HL-60 (cell line): ENCODE data around the gene TMOD1.
"Not testable (repeated sequence)": the region's sequence is repeated elsewhere in the genome, so short reads cannot be mapped to it uniquely, and the experiment has no call there.

Experiments
- DNase-seq, 2 experiments: peaks; one replicate each; pipeline ENCODE4 v3.0.0-alpha.2; 2010 to 2020; ENCODE audit warnings: low read depth in 1 of 2, low spot score in 1 of 2
- H3K27ac ChIP-seq: fragments of 250-450 bp; sonication (Bioruptor Pico); replicated peaks from 2 replicates; pipeline ENCODE4 v1.5.1; 2020; ENCODE audit warnings: mild to moderate bottlenecking, moderate library complexity
- H3K27me3 ChIP-seq: fragments of 250-450 bp; sonication (Bioruptor Pico); 2 replicates; pipeline ENCODE4 v1.5.1; 2021; ENCODE audit warnings: mild to moderate bottlenecking, moderate library complexity; ENCODE audit not compliant: insufficient read depth, poor library complexity, severe bottlenecking
- H3K4me3 ChIP-seq: replicated peaks from 2 replicates; pipeline ENCODE4 v1.5.1; 2011; ENCODE audit warnings: mild to moderate bottlenecking, control low read depth, low read length; ENCODE audit not compliant: insufficient read depth
- CTCF ChIP-seq: IDR thresholded peaks from one replicate; pipeline ENCODE4 v1.5.1; 2011; ENCODE audit warnings: low read length, control low read depth, inconsistent platforms; ENCODE audit not compliant: insufficient read depth
- GABPA ChIP-seq: IDR thresholded peaks from 2 replicates; pipeline ENCODE4 v1.6.1; 2012; ENCODE audit warnings: low read depth
- POLR2AphosphoS5 ChIP-seq: IDR thresholded peaks from 2 replicates; pipeline ENCODE4 v1.6.1; 2012; ENCODE audit warnings: low read depth
- REST ChIP-seq: IDR thresholded peaks from 2 replicates; pipeline ENCODE4 v1.6.1; 2012; ENCODE audit warnings: low read depth; ENCODE audit not compliant: insufficient replicate concordance
- SPI1 ChIP-seq: IDR thresholded peaks from 2 replicates; pipeline ENCODE4 v1.6.1; 2012; ENCODE audit warnings: low read depth, mild to moderate bottlenecking, borderline replicate concordance
- long read RNA-seq: library from polyadenylated mRNA; unstranded; transcript quantifications from one replicate; pipeline ENCODE4 v2.0.0, GENCODE V29; 2020

The TMOD1 gene
- long read RNA-seq, partial matches to known transcripts = 0 of 1 reads
- long read RNA-seq, other reads (novel, unspliced or antisense) = 0 of 1 reads

- DNase-seq = peak in 1 of 2 experiments; percentile 38
- no peak within 1 kb of the TSS for H3K27ac ChIP-seq
- TF ChIP-seq CTCF = no peak
- TF ChIP-seq SPI1 = peak; percentile 30; the same call in 1 of the 2 replicates
- peaks cover 32% of the 10 kb centered on the region for H3K27me3 ChIP-seq
- peak within 1 kb of the TSS; percentile 68 for H3K4me3 ChIP-seq
Observed at GRCh38 chr9:97501177-97501971, at the start of gene TMOD1. Gene TMOD1, plus strand, starts transcription at chr9:97501666. Its CDS starts 22,523 bp downstream, at chr9:97524189.

- H3K27me3 ChIP-seq, DNase-seq, H3K4me3 ChIP-seq, H3K27ac ChIP-seq: not testable (repeated sequence)
Observed at GRCh38 chr9:97453573-97453972, 47.9 kb upstream of the TMOD1 start.

- not testable (repeated sequence) for H3K27me3 ChIP-seq, H3K27ac ChIP-seq, DNase-seq, H3K4me3 ChIP-seq
Observed at GRCh38 chr9:97456841-97457240, 44.6 kb upstream of the TMOD1 start.

GRCh38 chr9:97459326-97459725, 42.1 kb upstream of the TMOD1 start:
- DNase-seq = no peak
- no peaks in the 10 kb centered on the region for H3K27me3 ChIP-seq
- TF ChIP-seq POLR2AphosphoS5 (no peak), GABPA (no peak), SPI1 (no peak), REST (no peak), CTCF (no peak)
- H3K27ac ChIP-seq = no peak overlapping the region
- H3K4me3 ChIP-seq = no peak overlapping the region

GRCh38 chr9:97462159-97462558, 39.3 kb upstream of the TMOD1 start:
- Histone ChIP-seq H3K27me3 (no peaks in the 10 kb centered on the region), H3K27ac (no peak overlapping the region), H3K4me3 (no peak overlapping the region)
- TF ChIP-seq GABPA = no peak
- no peak for TF ChIP-seq SPI1
- no peak for TF ChIP-seq REST
- no peak for TF ChIP-seq POLR2AphosphoS5
- no peak for TF ChIP-seq CTCF
- no peak for DNase-seq
